IMR-90 (cell line): ENCODE results near the gene HARS1. TPM values are rescaled to one million over a fixed set of nuclear protein-coding genes. Genes with fewer than 3 reads are reported as not detected.

Source experiments
- ATAC-seq: fragments of 200-7000 bp; cut with Tn5 transposase; 2 replicates; pipeline ENCODE4 v1.9.1; 2020; ENCODE audit warnings: low read depth, mild to moderate bottlenecking, moderate library complexity
- BruUV-seq: library from RNA; stranded (reverse); fragments of 400-500 nt; replicated peaks from 2 replicates; lab custom pipeline; 2021; lab: Mats Ljungman, UMichigan
- CTCF ChIA-PET: fragments of 300-600 bp; formaldehyde crosslinking; extraction: SDS; loops from one replicate; lab custom pipeline; 2021; ENCODE audit warnings: antibody characterized with exemption; lab: Yijun Ruan, JAX
- POLR2A ChIA-PET: fragments of 300-600 bp; sonication (Branson Sonifier 250); formaldehyde crosslinking; loops from one replicate; lab custom pipeline; 2022; ENCODE audit warnings: antibody characterized with exemption; ENCODE audit not compliant: unreplicated experiment; lab: Charles Lee
- DNase-seq: peaks from one replicate; pipeline ENCODE4 v3.0.0; 2013
- H2AFZ ChIP-seq: replicated peaks from 2 replicates; pipeline ENCODE3; 2013; ENCODE audit warnings: low read length, mild to moderate bottlenecking; ENCODE audit not compliant: poor library complexity
- H2AK5ac ChIP-seq: 2 replicates; pipeline ENCODE4 v1.6.1; 2013; ENCODE audit warnings: low read depth, low read length, inconsistent platforms
- H2AK9ac ChIP-seq: replicated peaks from 2 replicates; pipeline ENCODE3; 2013; ENCODE audit warnings: mild to moderate bottlenecking, low read depth, low read length, moderate library complexity; ENCODE audit not compliant: poor library complexity
- H2BK120ac ChIP-seq: 2 replicates; pipeline ENCODE4 v1.6.1; 2013; ENCODE audit warnings: low read depth, low read length, inconsistent platforms
- H2BK15ac ChIP-seq: 3 replicates; pipeline ENCODE4 v1.6.1; 2013; ENCODE audit warnings: low read depth, low read length, inconsistent platforms
- H2BK20ac ChIP-seq: 2 replicates; pipeline ENCODE4 v1.6.1; 2013; ENCODE audit warnings: low read depth, mild to moderate bottlenecking, inconsistent platforms, low read length, moderate library complexity
- H2BK5ac ChIP-seq: 2 replicates; pipeline ENCODE4 v1.6.1; 2013; ENCODE audit warnings: mild to moderate bottlenecking, low read depth, low read length, inconsistent platforms; ENCODE audit not compliant: poor library complexity, severe bottlenecking
- H3K14ac ChIP-seq: replicated peaks from 2 replicates; pipeline ENCODE4 v1.6.1; 2013; ENCODE audit warnings: low read depth, low read length, inconsistent platforms
- H3K18ac ChIP-seq: 2 replicates; pipeline ENCODE4 v1.6.1; 2013; ENCODE audit warnings: low read depth, low read length, control low read depth
- H3K23ac ChIP-seq: 2 replicates; pipeline ENCODE4 v1.6.1; 2013; ENCODE audit warnings: low read depth, low read length, inconsistent platforms
- H3K27ac ChIP-seq: 2 replicates; pipeline ENCODE4 v1.5.1; 2013; ENCODE audit warnings: mild to moderate bottlenecking, control low read depth, low read length; ENCODE audit not compliant: insufficient read depth
- H3K27me3 ChIP-seq: 2 replicates; pipeline ENCODE4 v1.6.1; 2013; ENCODE audit warnings: low read length; ENCODE audit not compliant: control insufficient read depth, insufficient read depth
- H3K36me3 ChIP-seq: 2 replicates; pipeline ENCODE4 v1.6.1; 2013; ENCODE audit warnings: low read length, mixed read lengths; ENCODE audit not compliant: control insufficient read depth, insufficient read depth
- H3K4ac ChIP-seq: 2 replicates; pipeline ENCODE4 v1.6.1; 2013; ENCODE audit warnings: low read depth, low read length, inconsistent platforms
- H3K4me1 ChIP-seq: 2 replicates; pipeline ENCODE4 v1.6.1; 2013; ENCODE audit warnings: low read length, mixed read lengths; ENCODE audit not compliant: control insufficient read depth, insufficient read depth
- H3K4me2 ChIP-seq: 2 replicates; pipeline ENCODE4 v1.6.1; 2013; ENCODE audit warnings: low read depth, mild to moderate bottlenecking, control low read depth, low read length, moderate library complexity
- H3K4me3 ChIP-seq: 2 replicates; pipeline ENCODE4 v1.5.1; 2013; ENCODE audit warnings: low read depth, mild to moderate bottlenecking, control low read depth, low read length, moderate library complexity; ENCODE audit not compliant: insufficient read depth
- H3K56ac ChIP-seq: 2 replicates; pipeline ENCODE4 v1.6.1; 2013; ENCODE audit warnings: low read length, inconsistent platforms; ENCODE audit not compliant: insufficient read depth; ENCODE audit errors: extremely low read depth
- H3K79me1 ChIP-seq, 2 experiments: 2 replicates each; pipeline ENCODE4 v1.6.1; 2013; ENCODE audit warnings: low read length in 2 of 2, inconsistent platforms in 1 of 2, low read depth in 1 of 2
- H3K9ac ChIP-seq: 2 replicates; pipeline ENCODE4 v1.6.1; 2013; ENCODE audit warnings: low read depth, low read length, control low read depth
- H3K9me1 ChIP-seq: 2 replicates; pipeline ENCODE4 v1.6.1; 2013; ENCODE audit warnings: low read length, inconsistent platforms; ENCODE audit not compliant: insufficient read depth
- H3K9me3 ChIP-seq: 2 replicates; pipeline ENCODE4 v1.6.1; 2013; ENCODE audit warnings: low read length; ENCODE audit not compliant: control insufficient read depth, insufficient read depth
- H4K20me1 ChIP-seq: 2 replicates; pipeline ENCODE4 v1.6.1; 2013; ENCODE audit warnings: low read length, inconsistent platforms; ENCODE audit not compliant: insufficient read depth
- H4K5ac ChIP-seq: 2 replicates; pipeline ENCODE4 v1.6.1; 2013; ENCODE audit warnings: mild to moderate bottlenecking, low read depth, low read length, control low read depth
- H4K8ac ChIP-seq, 2 experiments: 2 replicates each; pipeline ENCODE4 v1.6.1; 2013; ENCODE audit warnings: low read depth in 2 of 2, low read length in 2 of 2, control low read depth in 1 of 2, inconsistent platforms in 1 of 2
- H4K91ac ChIP-seq: 2 replicates; pipeline ENCODE4 v1.6.1; 2013; ENCODE audit warnings: low read depth, low read length, inconsistent platforms; ENCODE audit not compliant: insufficient read depth
- CEBPB ChIP-seq: IDR thresholded peaks from 2 replicates; pipeline ENCODE4 v1.6.1; 2012; ENCODE audit warnings: low read depth, low read length, improper control_type of control experiment
- POLR2A ChIP-seq: IDR thresholded peaks from 2 replicates; pipeline ENCODE4 v1.6.1; 2012; ENCODE audit warnings: mild to moderate bottlenecking, low read depth, low read length
- SMC3 ChIP-seq: fragments of 150-350 bp; IDR thresholded peaks from 2 replicates; pipeline ENCODE4 v1.6.1; 2016; ENCODE audit warnings: low read depth, mild to moderate bottlenecking, antibody characterized with exemption, low read length, moderate library complexity
- WGBS, 2 experiments: methylation state at CpG; one replicate each; pipeline versions ENCODE4 v1.1.5 to v1.1.7; 2013; ENCODE audit warnings: missing lambda C conversion rate in 2 of 2; ENCODE audit not compliant: insufficient read length in 1 of 2; ENCODE audit errors: extremely low coverage in 2 of 2; 5-methylcytosine and 5-hydroxymethylcytosine counted together
- dilution Hi-C: fragments of 300-500 bp; cut with HindIII; formaldehyde crosslinking; loops from one replicate; pipeline ENCODE4 v1.14.3; 2018; ENCODE audit warnings: low sequenced_read_pairs; ENCODE audit not compliant: unreplicated experiment
- in situ Hi-C: fragments of 300-500 bp; cut with MboI; formaldehyde crosslinking; loops from 3 replicates; pipeline ENCODE4 v1.14.3; 2019; ENCODE audit warnings: low sequenced_read_pairs, inconsistent platforms, mixed read lengths
- intact Hi-C: fragments of 100-400 bp; cut with micrococcal nuclease; formaldehyde crosslinking; loops from 2 replicates; pipeline ENCODE4 v1.10.0; 2022
- polyA plus RNA-seq, 3 experiments: library from polyadenylated mRNA; depleted of rRNA; stranded (reverse); fragments of >200 nt; gene quantifications; 2 replicates each; pipeline ENCODE4 v1.2.3, GENCODE V29; 2012; ENCODE audit warnings: low replicate concordance in 1 of 3
- total RNA-seq: library from RNA; depleted of rRNA; stranded (reverse); fragments of >200 nt; gene quantifications from 2 replicates; pipeline ENCODE4 v1.2.3, GENCODE V29; 2012

Gene HARS1
- total and polyA plus RNA-seq, 2 of the 4 experiments (the other 2 are of a cell fraction) = 97.6 to 141 TPM

GRCh38 chr5:140700177-140701144 lies 9.3 kb upstream of the HARS1 start, which contains the start of gene ZMAT2:
ZMAT2 (plus strand) TSS chr5:140700447; CDS start chr5:140700461, 14 bp downstream.
- Histone ChIP-seq H3K79me1 (peaks cover 27 to 34% of the 10 kb centered on the region in 2 experiments), H3K27ac (peak within 1 kb of the TSS; percentile 54), H2BK15ac (no peak within 1 kb of the TSS), H3K18ac (no peak within 1 kb of the TSS), H3K56ac (peak within 1 kb of the TSS; percentile 85), H3K4ac (peak within 1 kb of the TSS; percentile 68), H3K4me3 (peak within 1 kb of the TSS; percentile 65), H3K27me3 (no peaks in the 10 kb centered on the region), H2AK5ac (peak within 1 kb of the TSS; percentile 51; the same call in 1 of the 2 replicates), H4K5ac (peak within 1 kb of the TSS; percentile 33), H4K20me1 (no peaks in the 10 kb centered on the region), H2BK5ac (no peak within 1 kb of the TSS), H3K23ac (peak within 1 kb of the TSS; percentile 57; the same call in 1 of the 2 replicates), H3K9me1 (0 out of 2 replicates have a peak, but pooled peaks cover 3% of the 10 kb centered on the region), H3K4me2 (peak within 1 kb of the TSS; percentile 99), H2AK9ac (peak within 1 kb of the TSS; percentile 34), H3K9me3 (no peaks in the 10 kb centered on the region), H2BK20ac (no peak within 1 kb of the TSS), H2BK120ac (no peak within 1 kb of the TSS), H3K9ac (peak within 1 kb of the TSS; percentile 87), H4K8ac (peak within 1 kb of the TSS; percentile 59 to 89), H4K91ac (no peak within 1 kb of the TSS), H3K36me3 (peaks cover 43% of the 10 kb centered on the region), H2AFZ (peak within 1 kb of the TSS; percentile 87), H3K4me1 (peaks cover 3% of the 10 kb centered on the region; the same call in 1 of the 2 replicates), H3K14ac (peak within 1 kb of the TSS; percentile 76)
- intact Hi-C loops = no loop called here
- in situ Hi-C loops = no loop called here
- WGBS, 2 experiments = 23% methylated on average over 3 of the region's 44 CpGs; no CpG with 5 or more reads in 1 of the 2 experiments
- CTCF ChIA-PET = interaction anchor here (0.6 kb wide), 1 partner anchor 97 kb away, joined by 3 read pairs; no protein-coding TSS in a partner anchor
- POLR2A ChIA-PET = interaction anchor here (0.6 to 1.0 kb wide), 3 partner anchors 10 to 13 kb away, joined by 3 to 4 read pairs (median 4); partner anchors contain the start of genes HARS1 and HARS2
- BruUV-seq = no TSS peak
- peak; percentile 100 for ATAC-seq
- TF ChIP-seq POLR2A (peak; percentile 90), CEBPB (peak; percentile 94), SMC3 (no peak)
- dilution Hi-C loops = no loop called here
- peak; percentile 99 for DNase-seq
